ENCODE data around the gene MITD1.

DNA sequence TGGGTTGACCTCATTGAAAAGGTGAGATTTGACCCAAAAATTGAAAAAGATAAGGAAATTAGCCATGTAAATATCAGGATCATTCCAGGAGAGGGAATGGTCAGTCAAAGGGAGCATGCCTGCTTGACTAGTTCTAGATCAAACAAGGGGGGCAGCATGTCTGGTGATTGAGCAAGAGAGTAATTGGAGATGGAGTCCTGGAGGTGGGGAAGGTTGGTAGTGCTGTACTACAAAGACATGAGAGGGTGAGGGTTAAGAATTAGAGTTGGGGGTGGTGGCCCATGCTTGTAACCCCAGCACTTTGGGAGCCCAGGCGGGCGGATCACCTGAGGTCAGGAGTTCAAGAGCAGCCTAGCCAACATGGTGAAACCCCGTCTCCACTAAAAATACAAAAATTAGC lies 2.2 kb upstream of the MITD1 start:
- TF ChIP-seq EP300 (IDR thresholded peaks at IDR 0.05) (no peak), POLR2A (IDR thresholded peaks at IDR 0.05) (no peak)
- TF ChIP-seq, protein P1, sequence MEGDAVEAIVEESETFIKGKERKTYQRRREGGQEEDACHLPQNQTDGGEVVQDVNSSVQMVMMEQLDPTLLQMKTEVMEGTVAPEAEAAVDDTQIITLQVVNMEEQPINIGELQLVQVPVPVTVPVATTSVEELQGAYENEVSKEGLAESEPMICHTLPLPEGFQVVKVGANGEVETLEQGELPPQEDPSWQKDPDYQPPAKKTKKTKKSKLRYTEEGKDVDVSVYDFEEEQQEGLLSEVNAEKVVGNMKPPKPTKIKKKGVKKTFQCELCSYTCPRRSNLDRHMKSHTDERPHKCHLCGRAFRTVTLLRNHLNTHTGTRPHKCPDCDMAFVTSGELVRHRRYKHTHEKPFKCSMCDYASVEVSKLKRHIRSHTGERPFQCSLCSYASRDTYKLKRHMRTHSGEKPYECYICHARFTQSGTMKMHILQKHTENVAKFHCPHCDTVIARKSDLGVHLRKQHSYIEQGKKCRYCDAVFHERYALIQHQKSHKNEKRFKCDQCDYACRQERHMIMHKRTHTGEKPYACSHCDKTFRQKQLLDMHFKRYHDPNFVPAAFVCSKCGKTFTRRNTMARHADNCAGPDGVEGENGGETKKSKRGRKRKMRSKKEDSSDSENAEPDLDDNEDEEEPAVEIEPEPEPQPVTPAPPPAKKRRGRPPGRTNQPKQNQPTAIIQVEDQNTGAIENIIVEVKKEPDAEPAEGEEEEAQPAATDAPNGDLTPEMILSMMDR (IDR thresholded peaks at IDR 0.05): no peak

All from upper lobe of left lung (tissue), 4 donors.